Measurements from ENCODE around the gene SLC66A1. TPM values are rescaled to one million over a fixed set of nuclear protein-coding genes. Genes with fewer than 3 reads are reported as not detected.

SLC66A1 gene
- total RNA-seq, 1 experiment from 2014 or later: 22.5 TPM

GRCh38 chr1:19339214-19339861 is 27.2 kb downstream of the SLC66A1 start:
- Histone ChIP-seq H2AK5ac (ENCODE audit: insufficient read length, low read length) (no peak overlapping the region), H3K14ac (ENCODE audit: insufficient read depth, low read length) (no peak overlapping the region), H3K56ac (ENCODE audit: insufficient read length, low read depth, low read length) (no peak overlapping the region), H3K9me3 (ENCODE audit: control insufficient read depth, low read depth, low read length) (no peaks in the 10 kb centered on the region), H4K20me1 (ENCODE audit: control insufficient read depth, insufficient read depth, insufficient read length) (no peaks in the 10 kb centered on the region), H2AFZ (ENCODE audit: low read length) (no peak overlapping the region), H3K4me2 (ENCODE audit: insufficient read depth, insufficient read length, low read length) (no peak overlapping the region), H3K23me2 (ENCODE audit: insufficient read length, low read depth, low read length, poor library complexity, severe bottlenecking) (no peaks in the 10 kb centered on the region), H2BK15ac (ENCODE audit: low read depth, low read length) (no peak overlapping the region), H3K79me2 (ENCODE audit: insufficient read depth, low read length) (no peaks in the 10 kb centered on the region), H2BK12ac (ENCODE audit: insufficient read length, low read depth, low read length) (no peak overlapping the region), H3K9ac (ENCODE audit: extremely low read depth, insufficient read length, low read length) (no peak overlapping the region), H3K18ac (ENCODE audit: insufficient read length, low read depth, low read length) (no peak overlapping the region), H3T11ph (ENCODE audit: low read length) (no peak overlapping the region), H3K4me1 (ENCODE audit: insufficient read depth, low read length) (peaks cover 2% of the 10 kb centered on the region; the same call in 1 of the 2 replicates), H3K23ac (ENCODE audit: insufficient read length, low read depth, low read length) (no peak overlapping the region), H3K79me1 (ENCODE audit: insufficient read depth, low read depth, low read length, poor library complexity, severe bottlenecking) (no peaks in the 10 kb centered on the region), H3K27ac (ENCODE audit: insufficient read length, low read depth, low read length) (no peak overlapping the region), H2BK120ac (ENCODE audit: low read depth, low read length, poor library complexity, severe bottlenecking) (no peak overlapping the region), H3K4ac (ENCODE audit: low read depth, low read length) (no peak overlapping the region), H4K8ac (replicated peaks; ENCODE audit: insufficient read length, low read depth, low read length) (no peak overlapping the region), H2BK20ac (ENCODE audit: low read depth, low read length, poor library complexity, severe bottlenecking) (no peak overlapping the region), H3K27me3 (ENCODE audit: insufficient read depth, low read length) (no peaks in the 10 kb centered on the region), H2BK5ac (ENCODE audit: insufficient read length, low read length) (no peak overlapping the region), H4K5ac (ENCODE audit: insufficient read length, low read depth, low read length) (no peak overlapping the region), H4K91ac (ENCODE audit: insufficient read length, low read depth, low read length) (no peak overlapping the region)
- H3K27me3 Mint-ChIP-seq (ENCODE audit: low read depth): no peaks in the 10 kb centered on the region; the same call in 1 of the 2 replicates
- H3K4me1 Mint-ChIP-seq: peaks cover 22 to 35% of the 10 kb centered on the region in 2 experiments
- H3K27ac Mint-ChIP-seq: peak overlapping the region; percentile 68 to 87 (median 78); a peak in 5 of 7 replicates
- TF ChIP-seq CTCF (conservative IDR thresholded peaks at IDR 0.05): no peak
- no CpG with 5 or more reads among the region's 19 CpGs for WGBS (ENCODE audit: extremely low coverage, insufficient read length, low lambda C conversion rate)
- peak overlapping the region in 1 of 2 experiments; percentile 15; a peak in 1 of 5 replicates for H3K4me3 Mint-ChIP-seq
- DNase-seq: peak; percentile 49
- H3K36me3 Mint-ChIP-seq (ENCODE audit: insufficient read depth in 1 of 3, low read depth in 3 of 3): peaks cover 11 to 51% (median 18%) of the 10 kb centered on the region in 3 experiments
- no peaks in the 10 kb centered on the region for H3K9me3 Mint-ChIP-seq
